GM19240 (cell line): ENCODE data around the gene TAF12.
"Not testable (repeated sequence)": the region's sequence is repeated elsewhere in the genome, so short reads cannot be mapped to it uniquely, and the experiment has no call there.

ENCODE experiments used
- DNase-seq: peaks from one replicate; pipeline ENCODE4 v3.0.0; 2011; ENCODE audit warnings: low spot score; ENCODE audit not compliant: insufficient read length

The TAF12 gene

GRCh38 chr1:28642847-28643635, at the start of gene TAF12:
TSS of gene TAF12 (minus strand) at chr1:28643067. CDS start at chr1:28622081, 20,986 bp downstream.
- peak; percentile 67 for DNase-seq

GRCh38 chr1:28691627-28692026, 48.8 kb upstream of the TAF12 start:
- not testable (repeated sequence) for DNase-seq

- DNase-seq = no peak
Observed at GRCh38 chr1:28684937-28685336, 42.1 kb upstream of the TAF12 start.

GRCh38 chr1:28682840-28683239, 40.0 kb upstream of the TAF12 start:
- DNase-seq = no peak

GRCh38 chr1:28680151-28680550, 37.3 kb upstream of the TAF12 start:
- DNase-seq = no peak

- DNase-seq = no peak
Observed at GRCh38 chr1:28675924-28676257, 33.0 kb upstream of the TAF12 start.

- DNase-seq = not testable (repeated sequence)
Observed at GRCh38 chr1:28672971-28673370, 30.1 kb upstream of the TAF12 start.

- DNase-seq = no peak
Observed at GRCh38 chr1:28671254-28671780, 28.4 kb upstream of the TAF12 start.

GRCh38 chr1:28668956-28669723, 26.3 kb upstream of the TAF12 start:
- peak; percentile 84 for DNase-seq

GRCh38 chr1:28668191-28668955, 25.5 kb upstream of the TAF12 start, which contains the start of gene GMEB1:
TSS of gene GMEB1 (plus strand) at chr1:28668784. CDS start at chr1:28683613, 14,829 bp downstream.
- peak; percentile 88 for DNase-seq

GRCh38 chr1:28666806-28667205, 23.9 kb upstream of the TAF12 start:
- no peak for DNase-seq

GRCh38 chr1:28663871-28664470, 21.1 kb upstream of the TAF12 start:
- no peak for DNase-seq

GRCh38 chr1:28656335-28656734, 13.5 kb upstream of the TAF12 start:
- no peak for DNase-seq

GRCh38 chr1:28655448-28656311, 12.8 kb upstream of the TAF12 start:
- not testable (repeated sequence) for DNase-seq

- not testable (repeated sequence) for DNase-seq
Observed at GRCh38 chr1:28653870-28654269, 11.0 kb upstream of the TAF12 start.

GRCh38 chr1:28653063-28653462, 10.2 kb upstream of the TAF12 start:
- not testable (repeated sequence) for DNase-seq

- peak; percentile 39 for DNase-seq
Observed at GRCh38 chr1:28648474-28649198, 5.8 kb upstream of the TAF12 start, which contains the start of gene RNU11. TSS of gene RNU11 (plus strand) at chr1:28648600.

- DNase-seq = peak; percentile 33
Observed at GRCh38 chr1:28648008-28648473, 5.2 kb upstream of the TAF12 start.

GRCh38 chr1:28646040-28646439, 3.2 kb upstream of the TAF12 start:
- no peak for DNase-seq
